HEK293T (cell line): Measurements from ENCODE around the gene PRR33.

ENCODE experiments used
- ARNT ChIP-seq: fragments of 450-650 bp; IDR thresholded peaks from 2 replicates; pipeline ENCODE4 v1.6.1; 2017; ENCODE audit warnings: mild to moderate bottlenecking
- BHLHE40 ChIP-seq: fragments of 450-650 bp; IDR thresholded peaks from 2 replicates; pipeline ENCODE4 v1.6.1; 2016; ENCODE audit warnings: mild to moderate bottlenecking, moderate library complexity, borderline replicate concordance
- CTBP1 ChIP-seq: fragments of 450-650 bp; IDR thresholded peaks from 2 replicates; pipeline ENCODE4 v1.6.1; 2016; ENCODE audit warnings: borderline replicate concordance
- ELF4 ChIP-seq: fragments of 450-650 bp; IDR thresholded peaks from 2 replicates; pipeline ENCODE4 v1.6.1; 2017; ENCODE audit warnings: antibody characterized with exemption
- FOXA1 ChIP-seq: fragments of 450-650 bp; IDR thresholded peaks from 2 replicates; pipeline ENCODE4 v1.6.1; 2016; ENCODE audit warnings: mild to moderate bottlenecking
- FOXK2 ChIP-seq: fragments of 450-650 bp; IDR thresholded peaks from 2 replicates; pipeline ENCODE4 v1.6.1; 2016; ENCODE audit warnings: mild to moderate bottlenecking
- FOXM1 ChIP-seq: fragments of 450-650 bp; IDR thresholded peaks from 2 replicates; pipeline ENCODE4 v1.6.1; 2017; ENCODE audit warnings: mild to moderate bottlenecking, borderline replicate concordance
- HDGF ChIP-seq: fragments of 450-650 bp; IDR thresholded peaks from 2 replicates; pipeline ENCODE4 v1.6.1; 2017; ENCODE audit warnings: antibody characterized with exemption, borderline replicate concordance
- L3MBTL2 ChIP-seq: fragments of 450-650 bp; conservative IDR thresholded peaks from 2 replicates; pipeline ENCODE4 v1.6.1; 2016; ENCODE audit warnings: mild to moderate bottlenecking
- LEF1 ChIP-seq: fragments of 450-650 bp; IDR thresholded peaks from 2 replicates; pipeline ENCODE4 v1.6.1; 2017; ENCODE audit warnings: mild to moderate bottlenecking, borderline replicate concordance
- NFRKB ChIP-seq: fragments of 450-650 bp; IDR thresholded peaks from 2 replicates; pipeline ENCODE4 v1.6.1; 2016; ENCODE audit warnings: mild to moderate bottlenecking, moderate library complexity
- PKNOX1 ChIP-seq: fragments of 450-650 bp; IDR thresholded peaks from 2 replicates; pipeline ENCODE4 v1.6.1; 2016
- SP1 ChIP-seq: fragments of 450-650 bp; IDR thresholded peaks from 2 replicates; pipeline ENCODE4 v1.6.1; 2017
- SUZ12 ChIP-seq: fragments of 450-650 bp; IDR thresholded peaks from 2 replicates; pipeline ENCODE4 v1.6.1; 2016; ENCODE audit warnings: mild to moderate bottlenecking

- TF ChIP-seq FOXM1, result no peak
- TF ChIP-seq SUZ12, result no peak
- no peak for TF ChIP-seq FOXA1
- TF ChIP-seq SP1, result no peak
- TF ChIP-seq ARNT, result no peak
- TF ChIP-seq CTBP1, result no peak
- TF ChIP-seq HDGF, result no peak
- TF ChIP-seq ELF4, result no peak
- no peak for TF ChIP-seq NFRKB
- no peak for TF ChIP-seq PKNOX1
- no peak for TF ChIP-seq BHLHE40
- no peak for TF ChIP-seq FOXK2
- TF ChIP-seq L3MBTL2, result no peak
- TF ChIP-seq LEF1, result no peak
These were observed 33.5 kb downstream of the PRR33 start for GRCh38 chr11:1858154-1858553.
